T-helper 2 cell treated with Interferon-gamma antibody and Interleukin-4, amounts not matched to agents 5 μg/mL and 100 μg/mL, for 36 hours (primary cell): ENCODE measurements around the gene NDRG4.

Experiments
- DNase-seq: peaks from one replicate; pipeline ENCODE4 v3.0.0; 2021; ENCODE audit warnings: low spot score
- H3K27ac Mint-ChIP-seq: one replicate; pipeline ENCODE4 v1.8.0; 2021; ENCODE audit warnings: mild to moderate bottlenecking, mixed read lengths
- H3K27me3 Mint-ChIP-seq: one replicate; pipeline ENCODE4 v1.8.0; 2021; ENCODE audit warnings: low read depth, mixed read lengths
- H3K36me3 Mint-ChIP-seq: one replicate; pipeline ENCODE4 v1.8.0; 2021; ENCODE audit warnings: low read depth, mixed read lengths
- H3K4me1 Mint-ChIP-seq: one replicate; pipeline ENCODE4 v1.8.0; 2021; ENCODE audit warnings: low read depth, mixed read lengths
- H3K4me3 Mint-ChIP-seq: one replicate; pipeline ENCODE4 v1.8.0; 2022; ENCODE audit warnings: mild to moderate bottlenecking, moderate library complexity, mixed read lengths
- H3K9me3 Mint-ChIP-seq: one replicate; pipeline ENCODE4 v1.8.0; 2021; ENCODE audit warnings: mixed read lengths

Gene NDRG4

GRCh38 chr16:58506241-58507194, 6.6 kb downstream of the NDRG4 start:
- no peaks in the 10 kb centered on the region for H3K9me3 Mint-ChIP-seq
- no peak overlapping the region for H3K4me3 Mint-ChIP-seq
- no peak overlapping the region for H3K27ac Mint-ChIP-seq

GRCh38 chr16:58507195-58507962, 7.4 kb downstream of the NDRG4 start:
- Mint-ChIP-seq H3K36me3 (no peaks in the 10 kb centered on the region), H3K27ac (no peak overlapping the region), H3K4me1 (no peaks in the 10 kb centered on the region), H3K9me3 (no peaks in the 10 kb centered on the region), H3K4me3 (no peak overlapping the region), H3K27me3 (no peaks in the 10 kb centered on the region)
- no peak for DNase-seq

More at GRCh38 chr16:58506241-58507194, 6.6 kb downstream of the NDRG4 start:
- Mint-ChIP-seq H3K27me3 (no peaks in the 10 kb centered on the region), H3K4me1 (peaks cover 2% of the 10 kb centered on the region), H3K36me3 (no peaks in the 10 kb centered on the region)
- DNase-seq: no peak

GRCh38 chr16:58507963-58508670, 8.2 kb downstream of the NDRG4 start:
- no peak overlapping the region for H3K27ac Mint-ChIP-seq
- no peak for DNase-seq
- H3K36me3 Mint-ChIP-seq: no peaks in the 10 kb centered on the region
- H3K9me3 Mint-ChIP-seq: no peaks in the 10 kb centered on the region
- H3K4me1 Mint-ChIP-seq: no peaks in the 10 kb centered on the region
- H3K27me3 Mint-ChIP-seq: no peaks in the 10 kb centered on the region
- no peak overlapping the region for H3K4me3 Mint-ChIP-seq

GRCh38 chr16:58508671-58509251, 8.8 kb downstream of the NDRG4 start:
- Mint-ChIP-seq H3K36me3 (no peaks in the 10 kb centered on the region), H3K27ac (no peak overlapping the region), H3K9me3 (no peaks in the 10 kb centered on the region), H3K4me1 (no peaks in the 10 kb centered on the region), H3K27me3 (no peaks in the 10 kb centered on the region), H3K4me3 (no peak overlapping the region)
- DNase-seq: no peak

GRCh38 chr16:58509256-58510096, 9.5 kb downstream of the NDRG4 start:
- no peaks in the 10 kb centered on the region for H3K36me3 Mint-ChIP-seq
- no peaks in the 10 kb centered on the region for H3K9me3 Mint-ChIP-seq
- H3K27ac Mint-ChIP-seq: no peak overlapping the region
- DNase-seq: no peak
- no peaks in the 10 kb centered on the region for H3K27me3 Mint-ChIP-seq
- H3K4me3 Mint-ChIP-seq: no peak overlapping the region
- no peaks in the 10 kb centered on the region for H3K4me1 Mint-ChIP-seq

- peaks cover 6% of the 10 kb centered on the region for H3K4me1 Mint-ChIP-seq
- no peak overlapping the region for H3K4me3 Mint-ChIP-seq
- DNase-seq: no peak
- no peaks in the 10 kb centered on the region for H3K27me3 Mint-ChIP-seq
- H3K36me3 Mint-ChIP-seq: peaks cover 3% of the 10 kb centered on the region
- no peaks in the 10 kb centered on the region for H3K9me3 Mint-ChIP-seq
- H3K27ac Mint-ChIP-seq: no peak overlapping the region
Observed at GRCh38 chr16:58510097-58510775, 10.3 kb downstream of the NDRG4 start.

GRCh38 chr16:58510776-58511628, 11.1 kb downstream of the NDRG4 start:
- Mint-ChIP-seq H3K27me3 (no peaks in the 10 kb centered on the region), H3K4me1 (peaks cover 6% of the 10 kb centered on the region), H3K9me3 (no peaks in the 10 kb centered on the region), H3K27ac (no peak overlapping the region), H3K36me3 (peaks cover 4% of the 10 kb centered on the region), H3K4me3 (no peak overlapping the region)
- DNase-seq: no peak

GRCh38 chr16:58511933-58512815, 12.2 kb downstream of the NDRG4 start:
- H3K36me3 Mint-ChIP-seq: peaks cover 8% of the 10 kb centered on the region
- no peaks in the 10 kb centered on the region for H3K27me3 Mint-ChIP-seq
- peak; percentile 65 for DNase-seq
- no peak overlapping the region for H3K4me3 Mint-ChIP-seq
- H3K27ac Mint-ChIP-seq: no peak overlapping the region
- H3K4me1 Mint-ChIP-seq: peaks cover 16% of the 10 kb centered on the region
- H3K9me3 Mint-ChIP-seq: no peaks in the 10 kb centered on the region

GRCh38 chr16:58513874-58514273, 13.9 kb downstream of the NDRG4 start:
- H3K9me3 Mint-ChIP-seq: no peaks in the 10 kb centered on the region
- H3K27me3 Mint-ChIP-seq: no peaks in the 10 kb centered on the region
- peaks cover 23% of the 10 kb centered on the region for H3K4me1 Mint-ChIP-seq
- no peak for DNase-seq
- H3K36me3 Mint-ChIP-seq: peaks cover 19% of the 10 kb centered on the region
- H3K27ac Mint-ChIP-seq: no peak overlapping the region
- no peak overlapping the region for H3K4me3 Mint-ChIP-seq

- H3K9me3 Mint-ChIP-seq: no peaks in the 10 kb centered on the region
- peak within 1 kb of the TSS; percentile 85 for H3K4me3 Mint-ChIP-seq
- H3K27ac Mint-ChIP-seq: peak within 1 kb of the TSS; percentile 63
- peak; percentile 85 for DNase-seq
- H3K27me3 Mint-ChIP-seq: no peaks in the 10 kb centered on the region
- H3K4me1 Mint-ChIP-seq: peaks cover 29% of the 10 kb centered on the region
- peaks cover 29% of the 10 kb centered on the region for H3K36me3 Mint-ChIP-seq
Observed at GRCh38 chr16:58515125-58515870, 15.4 kb downstream of the NDRG4 start, which contains the start of gene SETD6. TSS of gene SETD6 (plus strand) at chr16:58515517. CDS start at chr16:58515538, 21 bp downstream.
